ENCODE measurements around the gene PARM1.

GRCh38 chr4:74947798-74948197 lies 14.9 kb downstream of the PARM1 start:
- TF ChIP-seq CTCF (IDR thresholded peaks at IDR 0.05) (no peak), POLR2A (IDR thresholded peaks at IDR 0.05) (no peak)

Measured in adrenal gland (tissue), 5 donors.